ENCODE results near the gene MYOM1. TPM values are rescaled to one million over a fixed set of nuclear protein-coding genes. Genes with fewer than 3 reads are reported as not detected.

MYOM1 gene
- total RNA-seq, 2 experiments from 2014 or later: 2.4 to 3.8 TPM

- no peaks in the 10 kb centered on the region for H4K20me1 ChIP-seq (ENCODE audit: insufficient read depth, low read length)
- TF ChIP-seq CTCF (conservative IDR thresholded peaks at IDR 0.05; ENCODE audit: low read length) (no peak), EZH2phosphoT487 (IDR thresholded peaks at IDR 0.05; ENCODE audit: borderline replicate concordance, low read depth, low read length) (no peak)
- H3K27ac ChIP-seq (ENCODE audit: low read depth, low read length, poor library complexity, severe bottlenecking): no peak overlapping the region
- BruUV-seq (replicated peaks): no TSS peak
- no peak for DNase-seq (ENCODE audit: low spot score)
- no peak overlapping the region for H3K4me3 ChIP-seq (ENCODE audit: low read depth, low read length, poor library complexity, severe bottlenecking)
- ChIA-PET POLR2A (interaction anchor here (1.4 kb wide), 1 partner anchor 28 kb away, joined by 3 read pairs; no protein-coding TSS in a partner anchor), CTCF (ENCODE audit: unreplicated experiment) (no interaction called here)
- H3K36me3 ChIP-seq (ENCODE audit: insufficient read depth, low read length): no peaks in the 10 kb centered on the region
- no peaks in the 10 kb centered on the region for H3K9me2 ChIP-seq (ENCODE audit: insufficient read depth, low read length)
- H3K79me2 ChIP-seq (ENCODE audit: insufficient read depth, low read depth, low read length): no peaks in the 10 kb centered on the region
- no peak overlapping the region for H2AFZ ChIP-seq (ENCODE audit: low read length)
- H3K4me1 ChIP-seq (ENCODE audit: insufficient read depth, low read length, poor library complexity, severe bottlenecking): no peaks in the 10 kb centered on the region
- intact Hi-C loops (cut with micrococcal nuclease; ENCODE audit: unreplicated experiment): no loop called here
- no peaks in the 10 kb centered on the region for H3K9me3 ChIP-seq (ENCODE audit: low read length)
- no peak overlapping the region for H3K4me2 ChIP-seq (ENCODE audit: low read length)
These were observed 10.9 kb upstream of the MYOM1 start for GRCh38 chr18:3230401-3231334.

- Histone ChIP-seq H2AFZ (ENCODE audit: low read length) (no peak overlapping the region), H3K79me2 (ENCODE audit: insufficient read depth, low read depth, low read length) (no peaks in the 10 kb centered on the region), H3K36me3 (ENCODE audit: insufficient read depth, low read length) (no peaks in the 10 kb centered on the region), H4K20me1 (ENCODE audit: insufficient read depth, low read length) (no peaks in the 10 kb centered on the region), H3K27ac (ENCODE audit: low read depth, low read length, poor library complexity, severe bottlenecking) (no peak overlapping the region), H3K4me1 (ENCODE audit: insufficient read depth, low read length, poor library complexity, severe bottlenecking) (no peaks in the 10 kb centered on the region), H3K9me3 (ENCODE audit: low read length) (no peaks in the 10 kb centered on the region), H3K4me3 (ENCODE audit: low read depth, low read length, poor library complexity, severe bottlenecking) (no peak overlapping the region), H3K4me2 (ENCODE audit: low read length) (no peak overlapping the region), H3K9me2 (ENCODE audit: insufficient read depth, low read length) (no peaks in the 10 kb centered on the region)
- intact Hi-C loops (cut with micrococcal nuclease; ENCODE audit: unreplicated experiment): no loop called here
- ChIA-PET CTCF (ENCODE audit: unreplicated experiment) (no interaction called here), POLR2A (no interaction called here)
- no TSS peak for BruUV-seq (replicated peaks)
- no peak for DNase-seq (ENCODE audit: low spot score)
- TF ChIP-seq EZH2phosphoT487 (IDR thresholded peaks at IDR 0.05; ENCODE audit: borderline replicate concordance, low read depth, low read length): no peak
- TF ChIP-seq CTCF (conservative IDR thresholded peaks at IDR 0.05; ENCODE audit: low read length): no peak
These were observed 6.3 kb upstream of the MYOM1 start for GRCh38 chr18:3226048-3226447.

- Histone ChIP-seq H3K9me2 (ENCODE audit: insufficient read depth, low read length) (no peaks in the 10 kb centered on the region), H3K4me3 (ENCODE audit: low read depth, low read length, poor library complexity, severe bottlenecking) (no peak overlapping the region), H3K4me2 (ENCODE audit: low read length) (no peak overlapping the region), H3K27ac (ENCODE audit: low read depth, low read length, poor library complexity, severe bottlenecking) (no peak overlapping the region), H2AFZ (ENCODE audit: low read length) (no peak overlapping the region), H3K36me3 (ENCODE audit: insufficient read depth, low read length) (no peaks in the 10 kb centered on the region), H3K9me3 (ENCODE audit: low read length) (no peaks in the 10 kb centered on the region), H3K79me2 (ENCODE audit: insufficient read depth, low read depth, low read length) (no peaks in the 10 kb centered on the region), H3K4me1 (ENCODE audit: insufficient read depth, low read length, poor library complexity, severe bottlenecking) (no peaks in the 10 kb centered on the region), H4K20me1 (ENCODE audit: insufficient read depth, low read length) (no peaks in the 10 kb centered on the region)
- no TSS peak for BruUV-seq (replicated peaks)
- CTCF ChIA-PET (ENCODE audit: unreplicated experiment): no interaction called here
- intact Hi-C loops (cut with micrococcal nuclease; ENCODE audit: unreplicated experiment): no loop called here
- POLR2A ChIA-PET: no interaction called here
- DNase-seq (ENCODE audit: low spot score): no peak
- TF ChIP-seq EZH2phosphoT487 (IDR thresholded peaks at IDR 0.05; ENCODE audit: borderline replicate concordance, low read depth, low read length): no peak
- TF ChIP-seq CTCF (conservative IDR thresholded peaks at IDR 0.05; ENCODE audit: low read length): no peak
These were observed 5.8 kb upstream of the MYOM1 start for GRCh38 chr18:3225588-3225987.
